Panc1 (cell line): Measurements from ENCODE around the gene CCDC183. TPM values are rescaled to one million over a fixed set of nuclear protein-coding genes. Genes with fewer than 3 reads are reported as not detected.

ENCODE experiments used
- ATAC-seq: fragments of 200-7000 bp; cut with Tn5 transposase; 2 replicates; pipeline ENCODE4 v1.9.1; 2020; ENCODE audit warnings: mild to moderate bottlenecking, moderate library complexity
- BruUV-seq: library from RNA; stranded (reverse); fragments of 400-500 nt; replicated peaks from 2 replicates; lab custom pipeline; 2021; lab: Mats Ljungman, UMichigan
- CTCF ChIA-PET: fragments of 300-600 bp; sonication (Branson Sonifier 250); formaldehyde crosslinking; loops from one replicate; lab custom pipeline; 2022; ENCODE audit warnings: antibody characterized with exemption; lab: Charles Lee
- POLR2A ChIA-PET: fragments of 300-600 bp; sonication (Branson Sonifier 250); formaldehyde crosslinking; loops from one replicate; lab custom pipeline; 2022; ENCODE audit warnings: antibody characterized with exemption; lab: Charles Lee
- DNase-seq: peaks from one replicate; pipeline ENCODE4 v3.0.0-alpha.2; 2010; ENCODE audit warnings: low read depth, low spot score
- H3K27ac ChIP-seq: 2 replicates; pipeline ENCODE4 v1.5.1; 2011; ENCODE audit warnings: mild to moderate bottlenecking, low read length, inconsistent platforms
- H3K27me3 ChIP-seq: fragments of 200-500 bp; sonication (Bioruptor generic); 2 replicates; pipeline ENCODE4 v1.6.0; 2014; ENCODE audit warnings: low read length, inconsistent platforms; ENCODE audit not compliant: control insufficient read depth, insufficient read depth
- H3K36me3 ChIP-seq: fragments of 200-500 bp; sonication (Bioruptor generic); 2 replicates; pipeline ENCODE4 v1.5.1; 2014; ENCODE audit warnings: inconsistent platforms, mild to moderate bottlenecking, low read length, moderate library complexity; ENCODE audit not compliant: control insufficient read depth, insufficient read depth
- H3K4me1 ChIP-seq: 2 replicates; pipeline ENCODE4 v1.5.1; 2011; ENCODE audit warnings: inconsistent platforms, mild to moderate bottlenecking, low read length, moderate library complexity; ENCODE audit not compliant: control insufficient read depth, insufficient read depth
- H3K4me3 ChIP-seq, 2 experiments: 2 replicates each; pipeline ENCODE4 v1.5.1; 2011 to 2012; ENCODE audit warnings: low read depth in 2 of 2, low read length in 2 of 2, mild to moderate bottlenecking in 2 of 2, inconsistent platforms in 1 of 2, moderate library complexity in 1 of 2
- H3K9me3 ChIP-seq: fragments of 200-500 bp; sonication (Bioruptor generic); 2 replicates; pipeline ENCODE4 v1.5.1; 2014; ENCODE audit warnings: low read depth, mild to moderate bottlenecking, inconsistent platforms, low read length, moderate library complexity; ENCODE audit not compliant: control insufficient read depth, insufficient read depth
- CTCF ChIP-seq: fragments of 450-650 bp; IDR thresholded peaks from 2 replicates; pipeline ENCODE4 v1.5.1; 2017; ENCODE audit warnings: mild to moderate bottlenecking
- POLR2AphosphoS5 ChIP-seq: IDR thresholded peaks from 2 replicates; pipeline ENCODE4 v1.6.1; 2012; ENCODE audit warnings: mild to moderate bottlenecking, low read depth, low read length, moderate library complexity
- REST ChIP-seq, 2 experiments: IDR thresholded peaks; 2 replicates each; pipeline ENCODE4 v1.6.1; 2011 to 2012; ENCODE audit warnings: low read depth in 2 of 2, control low read depth in 1 of 2, low read length in 1 of 2, mild to moderate bottlenecking in 1 of 2, moderate library complexity in 1 of 2; ENCODE audit not compliant: insufficient read depth in 1 of 2
- SIN3A ChIP-seq: IDR thresholded peaks from 2 replicates; pipeline ENCODE4 v1.6.1; 2012; ENCODE audit warnings: low read depth, mild to moderate bottlenecking, low read length, moderate library complexity, borderline replicate concordance; ENCODE audit not compliant: insufficient read depth
- TCF7L2 ChIP-seq: IDR thresholded peaks from 2 replicates; pipeline ENCODE4 v1.6.1; 2011; ENCODE audit warnings: mild to moderate bottlenecking, low read depth, low read length, inconsistent platforms
- in situ Hi-C: cut with HindIII; loops from 2 replicates; pipeline ENCODE4 v1.10.0; 2016; ENCODE audit warnings: low sequenced_read_pairs, low pct_unique_long_range_greater_than_20kb
- intact Hi-C: fragments of 100-400 bp; cut with micrococcal nuclease; formaldehyde crosslinking; loops from one replicate; pipeline ENCODE4 v1.10.0; 2022; ENCODE audit not compliant: unreplicated experiment
- total RNA-seq: library from RNA; stranded (reverse); gene quantifications from one replicate; pipeline ENCODE4 v1.2.1, GENCODE V29; 2021; ENCODE audit not compliant: unreplicated experiment

Gene CCDC183
- total RNA-seq, 1 experiment from 2014 or later, result 0.62 TPM

DNA sequence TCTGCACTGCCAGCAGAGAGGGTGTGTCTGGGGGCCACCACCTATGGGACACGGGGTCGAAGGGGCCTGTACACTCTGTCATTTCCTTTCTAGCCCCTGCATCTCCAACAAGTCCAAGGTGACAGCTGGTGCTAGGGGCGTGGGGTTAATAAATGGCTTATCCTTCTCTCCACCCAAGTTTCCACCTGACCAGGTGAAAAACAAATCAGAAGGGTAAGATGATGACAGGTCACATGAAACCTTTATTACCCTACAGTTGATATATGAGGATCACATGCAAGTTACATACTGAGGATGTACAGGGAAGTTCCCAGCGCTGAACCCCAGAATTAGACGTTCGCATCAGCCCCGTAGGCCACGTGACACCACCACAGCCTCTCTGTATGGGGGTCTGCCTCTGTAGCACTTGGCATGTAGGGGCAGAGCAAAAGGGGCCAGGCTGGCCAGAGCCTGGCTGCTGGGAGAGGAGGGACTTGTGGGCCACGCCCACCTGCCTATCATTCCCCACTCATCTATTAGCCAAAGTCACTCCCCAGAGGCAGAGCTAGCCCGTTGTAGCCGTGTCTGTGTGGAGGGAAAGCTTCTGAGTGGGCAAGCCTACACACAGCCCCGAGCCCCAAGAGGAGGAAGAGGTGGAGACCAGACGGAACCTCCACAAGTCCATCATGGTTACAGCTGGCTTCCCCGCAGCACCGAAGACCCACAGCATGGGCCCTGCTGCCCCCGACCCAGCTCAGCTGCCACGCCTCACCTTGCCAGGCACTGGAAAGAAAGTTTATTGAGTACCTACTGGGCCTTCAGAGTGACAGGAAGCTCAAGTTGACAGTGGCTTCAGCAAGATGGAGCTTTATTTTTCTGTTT lies 2.8 kb upstream of the CCDC183 start:
- TF ChIP-seq SIN3A, result no peak
- TF ChIP-seq CTCF, result no peak
- TF ChIP-seq POLR2AphosphoS5, result no peak
- TF ChIP-seq TCF7L2, result no peak
- no peak for TF ChIP-seq REST (IDR thresholded peaks at IDR 0.05; ENCODE audit: insufficient read depth in 1 of 2, low read depth in 2 of 2, low read length in 1 of 2)
- Histone ChIP-seq H3K4me1 (peaks cover 14% of the 10 kb centered on the region), H3K4me3 (no peak overlapping the region), H3K36me3 (no peaks in the 10 kb centered on the region; the same call in 1 of the 2 replicates), H3K9me3 (no peaks in the 10 kb centered on the region), H3K27me3 (no peaks in the 10 kb centered on the region), H3K27ac (no peak overlapping the region)
- TSS peak; percentile 74 for BruUV-seq
- no peak for DNase-seq
- POLR2A ChIA-PET, result interaction anchor here (0.5 kb wide), 1 partner anchor 24 kb away, joined by 3 read pairs; no protein-coding TSS in a partner anchor
- in situ Hi-C loops, result no loop called here
- no peak for ATAC-seq
- intact Hi-C loops, result no loop called here
- CTCF ChIA-PET, result interaction anchor here (0.6 kb wide), 1 partner anchor 185 kb away, joined by 3 read pairs; no protein-coding TSS in a partner anchor

DNA sequence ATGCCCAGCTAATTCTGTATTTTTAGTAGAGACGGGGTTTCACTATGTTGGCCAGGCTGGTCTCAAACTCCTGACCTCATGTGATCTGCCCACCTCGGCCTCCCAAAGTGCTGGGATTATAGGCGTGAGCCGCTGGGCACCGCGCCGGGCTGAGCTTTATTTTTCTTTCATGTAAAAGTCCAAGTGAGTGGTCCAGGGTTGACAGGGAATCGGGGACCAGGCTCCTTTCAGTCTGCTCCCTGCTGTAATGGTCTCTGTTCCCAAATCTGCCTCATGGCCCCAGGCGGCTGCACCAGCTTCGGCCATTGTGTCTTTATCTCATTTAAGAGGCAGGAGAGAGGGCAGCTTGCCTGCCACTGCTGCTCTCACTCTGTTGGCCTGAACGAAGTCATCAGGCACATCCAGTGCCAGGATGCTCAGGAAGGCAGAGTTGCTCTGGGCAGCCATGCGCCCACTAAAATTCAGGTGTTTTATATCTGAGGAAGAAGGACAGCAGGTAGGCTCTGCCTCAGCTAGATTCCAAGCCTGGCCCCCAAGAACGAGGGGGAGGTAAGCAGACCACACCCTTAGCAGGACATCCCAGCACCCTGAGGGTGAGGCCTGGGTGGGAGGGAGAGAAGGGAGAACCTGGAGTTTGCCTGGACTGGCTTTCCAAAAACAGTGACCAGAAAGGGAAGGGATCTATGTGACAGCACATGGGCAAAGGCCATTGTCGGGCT lies 1.7 kb upstream of the CCDC183 start:
- no peaks in the 10 kb centered on the region; the same call in 1 of the 2 replicates for H3K36me3 ChIP-seq
- TF ChIP-seq REST (IDR thresholded peaks at IDR 0.05; ENCODE audit: insufficient read depth in 1 of 2, low read depth in 2 of 2, low read length in 1 of 2), result no peak
- TF ChIP-seq POLR2AphosphoS5, result no peak
- no peak for TF ChIP-seq CTCF
- TF ChIP-seq SIN3A, result no peak
- no peak for TF ChIP-seq TCF7L2
- intact Hi-C loops, result no loop called here
- no peak overlapping the region for H3K27ac ChIP-seq
- no peaks in the 10 kb centered on the region for H3K27me3 ChIP-seq
- ChIA-PET POLR2A (no interaction called here), CTCF (interaction anchor here (0.6 kb wide), 1 partner anchor 184 kb away, joined by 3 read pairs; no protein-coding TSS in a partner anchor)
- peaks cover 14% of the 10 kb centered on the region for H3K4me1 ChIP-seq
- in situ Hi-C loops, result no loop called here
- no peak for ATAC-seq
- H3K4me3 ChIP-seq, result no peak overlapping the region
- BruUV-seq, result TSS peak; percentile 32
- no peak for DNase-seq
- H3K9me3 ChIP-seq, result no peaks in the 10 kb centered on the region
